HL-60 (cell line): Measurements from ENCODE around the gene ZNF423.

Experiments used
- DNase-seq, 2 experiments: peaks; one replicate each; pipeline ENCODE4 v3.0.0-alpha.2; 2010 to 2020; ENCODE audit warnings: low read depth in 1 of 2, low spot score in 1 of 2
- H3K27ac ChIP-seq: fragments of 250-450 bp; sonication (Bioruptor Pico); replicated peaks from 2 replicates; pipeline ENCODE4 v1.5.1; 2020; ENCODE audit warnings: mild to moderate bottlenecking, moderate library complexity
- H3K27me3 ChIP-seq: fragments of 250-450 bp; sonication (Bioruptor Pico); 2 replicates; pipeline ENCODE4 v1.5.1; 2021; ENCODE audit warnings: mild to moderate bottlenecking, moderate library complexity; ENCODE audit not compliant: insufficient read depth, poor library complexity, severe bottlenecking
- H3K4me3 ChIP-seq: replicated peaks from 2 replicates; pipeline ENCODE4 v1.5.1; 2011; ENCODE audit warnings: mild to moderate bottlenecking, control low read depth, low read length; ENCODE audit not compliant: insufficient read depth
- GABPA ChIP-seq: IDR thresholded peaks from 2 replicates; pipeline ENCODE4 v1.6.1; 2012; ENCODE audit warnings: low read depth
- POLR2AphosphoS5 ChIP-seq: IDR thresholded peaks from 2 replicates; pipeline ENCODE4 v1.6.1; 2012; ENCODE audit warnings: low read depth
- SPI1 ChIP-seq: IDR thresholded peaks from 2 replicates; pipeline ENCODE4 v1.6.1; 2012; ENCODE audit warnings: low read depth, mild to moderate bottlenecking, borderline replicate concordance
- TF ChIP-seq, protein P1 (sequence below): IDR thresholded peaks from 2 replicates; pipeline ENCODE4 v1.6.1; 2012; ENCODE audit warnings: low read depth; ENCODE audit not compliant: insufficient replicate concordance
- TF ChIP-seq, protein P2 (sequence below): IDR thresholded peaks from one replicate; pipeline ENCODE4 v1.5.1; 2011; ENCODE audit warnings: low read length, control low read depth, inconsistent platforms; ENCODE audit not compliant: insufficient read depth

The ZNF423 gene

GRCh38 chr16:49617710-49618330 lies 238.1 kb downstream of the ZNF423 start:
- DNase-seq: no peak
- Histone ChIP-seq H3K27ac (no peak overlapping the region), H3K4me3 (no peak overlapping the region), H3K27me3 (peaks cover 5% of the 10 kb centered on the region)
- TF ChIP-seq SPI1 (no peak), POLR2AphosphoS5 (no peak), GABPA (no peak)
- TF ChIP-seq, protein P1, sequence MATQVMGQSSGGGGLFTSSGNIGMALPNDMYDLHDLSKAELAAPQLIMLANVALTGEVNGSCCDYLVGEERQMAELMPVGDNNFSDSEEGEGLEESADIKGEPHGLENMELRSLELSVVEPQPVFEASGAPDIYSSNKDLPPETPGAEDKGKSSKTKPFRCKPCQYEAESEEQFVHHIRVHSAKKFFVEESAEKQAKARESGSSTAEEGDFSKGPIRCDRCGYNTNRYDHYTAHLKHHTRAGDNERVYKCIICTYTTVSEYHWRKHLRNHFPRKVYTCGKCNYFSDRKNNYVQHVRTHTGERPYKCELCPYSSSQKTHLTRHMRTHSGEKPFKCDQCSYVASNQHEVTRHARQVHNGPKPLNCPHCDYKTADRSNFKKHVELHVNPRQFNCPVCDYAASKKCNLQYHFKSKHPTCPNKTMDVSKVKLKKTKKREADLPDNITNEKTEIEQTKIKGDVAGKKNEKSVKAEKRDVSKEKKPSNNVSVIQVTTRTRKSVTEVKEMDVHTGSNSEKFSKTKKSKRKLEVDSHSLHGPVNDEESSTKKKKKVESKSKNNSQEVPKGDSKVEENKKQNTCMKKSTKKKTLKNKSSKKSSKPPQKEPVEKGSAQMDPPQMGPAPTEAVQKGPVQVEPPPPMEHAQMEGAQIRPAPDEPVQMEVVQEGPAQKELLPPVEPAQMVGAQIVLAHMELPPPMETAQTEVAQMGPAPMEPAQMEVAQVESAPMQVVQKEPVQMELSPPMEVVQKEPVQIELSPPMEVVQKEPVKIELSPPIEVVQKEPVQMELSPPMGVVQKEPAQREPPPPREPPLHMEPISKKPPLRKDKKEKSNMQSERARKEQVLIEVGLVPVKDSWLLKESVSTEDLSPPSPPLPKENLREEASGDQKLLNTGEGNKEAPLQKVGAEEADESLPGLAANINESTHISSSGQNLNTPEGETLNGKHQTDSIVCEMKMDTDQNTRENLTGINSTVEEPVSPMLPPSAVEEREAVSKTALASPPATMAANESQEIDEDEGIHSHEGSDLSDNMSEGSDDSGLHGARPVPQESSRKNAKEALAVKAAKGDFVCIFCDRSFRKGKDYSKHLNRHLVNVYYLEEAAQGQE: no peak
- TF ChIP-seq, protein P2, sequence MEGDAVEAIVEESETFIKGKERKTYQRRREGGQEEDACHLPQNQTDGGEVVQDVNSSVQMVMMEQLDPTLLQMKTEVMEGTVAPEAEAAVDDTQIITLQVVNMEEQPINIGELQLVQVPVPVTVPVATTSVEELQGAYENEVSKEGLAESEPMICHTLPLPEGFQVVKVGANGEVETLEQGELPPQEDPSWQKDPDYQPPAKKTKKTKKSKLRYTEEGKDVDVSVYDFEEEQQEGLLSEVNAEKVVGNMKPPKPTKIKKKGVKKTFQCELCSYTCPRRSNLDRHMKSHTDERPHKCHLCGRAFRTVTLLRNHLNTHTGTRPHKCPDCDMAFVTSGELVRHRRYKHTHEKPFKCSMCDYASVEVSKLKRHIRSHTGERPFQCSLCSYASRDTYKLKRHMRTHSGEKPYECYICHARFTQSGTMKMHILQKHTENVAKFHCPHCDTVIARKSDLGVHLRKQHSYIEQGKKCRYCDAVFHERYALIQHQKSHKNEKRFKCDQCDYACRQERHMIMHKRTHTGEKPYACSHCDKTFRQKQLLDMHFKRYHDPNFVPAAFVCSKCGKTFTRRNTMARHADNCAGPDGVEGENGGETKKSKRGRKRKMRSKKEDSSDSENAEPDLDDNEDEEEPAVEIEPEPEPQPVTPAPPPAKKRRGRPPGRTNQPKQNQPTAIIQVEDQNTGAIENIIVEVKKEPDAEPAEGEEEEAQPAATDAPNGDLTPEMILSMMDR: no peak

DNA sequence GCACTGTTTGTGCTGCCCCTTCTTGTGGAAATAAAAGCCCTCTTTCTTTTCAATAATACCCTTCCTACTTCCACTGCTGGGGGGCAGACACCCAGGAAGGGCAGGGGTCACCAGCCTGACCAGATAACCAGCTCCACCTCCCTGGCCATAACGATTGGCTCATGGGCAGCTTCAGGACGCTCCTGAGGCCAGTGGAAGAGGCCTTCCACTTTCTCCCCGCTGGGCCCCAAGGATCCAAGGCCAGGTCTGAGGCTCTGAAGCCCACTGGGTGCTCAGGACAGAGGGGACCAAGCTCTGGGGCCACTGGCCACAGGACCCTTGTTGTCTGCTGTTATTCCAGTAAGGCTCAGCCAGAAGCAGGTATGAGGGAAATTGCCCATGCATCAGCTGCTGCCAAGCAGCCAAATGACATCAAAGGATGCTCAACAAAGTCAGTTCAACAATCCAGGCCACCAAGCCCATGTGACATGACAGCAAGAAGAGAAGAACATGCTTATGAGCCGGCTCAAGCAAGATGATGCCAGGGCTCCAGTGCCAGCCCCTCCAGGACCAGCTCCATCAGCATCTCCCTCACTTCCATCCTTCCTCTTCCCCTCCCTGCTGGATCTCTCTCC lies 238.8 kb downstream of the ZNF423 start:
- no peak for TF ChIP-seq GABPA
- TF ChIP-seq, protein P2: no peak
- TF ChIP-seq, protein P1: no peak
- no peak for TF ChIP-seq SPI1
- TF ChIP-seq POLR2AphosphoS5: no peak
- no peak for DNase-seq

DNA sequence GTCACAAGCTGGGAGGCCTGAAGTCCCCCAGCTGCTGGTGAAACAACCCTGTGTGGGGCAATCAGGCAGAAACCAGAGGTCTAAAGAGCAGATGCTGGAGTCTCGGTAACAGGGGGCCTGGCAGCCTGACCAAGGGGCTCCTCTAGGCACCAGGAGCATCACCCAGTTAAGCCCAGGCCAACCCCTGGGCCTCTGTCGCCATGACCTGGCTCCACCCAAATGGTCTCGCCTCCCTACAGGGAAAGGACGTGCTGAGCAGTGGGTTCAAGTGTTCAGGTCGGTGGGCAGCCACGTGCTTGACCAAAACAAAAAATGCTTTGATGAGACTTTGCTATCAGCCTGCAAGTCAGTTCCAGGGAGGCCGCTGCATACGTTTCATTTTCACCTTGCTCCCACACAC lies 240.3 kb downstream of the ZNF423 start:
- Histone ChIP-seq H3K27ac (no peak overlapping the region), H3K27me3 (peaks cover 5% of the 10 kb centered on the region), H3K4me3 (no peak overlapping the region)
- TF ChIP-seq POLR2AphosphoS5 (no peak), SPI1 (no peak), GABPA (no peak)
- TF ChIP-seq, protein P1: no peak
- TF ChIP-seq, protein P2: no peak
- no peak for DNase-seq

More for the DNA sequence above, 238.8 kb downstream of the ZNF423 start:
- no peak overlapping the region for H3K27ac ChIP-seq
- H3K4me3 ChIP-seq: no peak overlapping the region
- peaks cover 5% of the 10 kb centered on the region for H3K27me3 ChIP-seq
